Measurements from ENCODE around the gene HBB.

HBB gene

DNA sequence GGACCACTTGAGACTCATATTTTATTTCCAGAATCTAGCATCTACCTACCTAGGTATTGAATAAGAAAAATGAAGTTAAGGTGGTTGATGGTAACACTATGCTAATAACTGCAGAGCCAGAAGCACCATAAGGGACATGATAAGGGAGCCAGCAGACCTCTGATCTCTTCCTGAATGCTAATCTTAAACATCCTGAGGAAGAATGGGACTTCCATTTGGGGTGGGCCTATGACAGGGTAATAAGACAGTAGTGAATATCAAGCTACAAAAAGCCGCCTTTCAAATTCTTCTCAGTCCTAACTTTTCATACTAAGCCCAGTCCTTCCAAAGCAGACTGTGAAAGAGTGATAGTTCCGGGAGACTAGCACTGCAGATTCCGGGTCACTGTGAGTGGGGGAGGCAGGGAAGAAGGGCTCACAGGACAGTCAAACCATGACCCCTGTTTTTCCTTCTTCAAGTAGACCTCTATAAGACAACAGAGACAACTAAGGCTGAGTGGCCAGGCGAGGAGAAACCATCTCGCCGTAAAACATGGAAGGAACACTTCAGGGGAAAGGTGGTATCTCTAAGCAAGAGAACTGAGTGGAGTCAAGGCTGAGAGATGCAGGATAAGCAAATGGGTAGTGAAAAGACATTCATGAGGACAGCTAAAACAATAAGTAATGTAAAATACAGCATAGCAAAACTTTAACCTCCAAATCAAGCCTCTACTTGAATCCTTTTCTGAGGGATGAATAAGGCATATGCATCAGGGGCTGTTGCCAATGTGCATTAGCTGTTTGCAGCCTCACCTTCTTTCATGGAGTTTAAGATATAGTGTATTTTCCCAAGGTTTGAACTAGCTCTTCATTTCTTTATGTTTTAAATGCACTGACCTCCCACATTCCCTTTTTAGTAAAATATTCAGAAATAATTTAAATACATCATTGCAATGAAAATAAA, 2.1 kb downstream of the HBB start:
- DNase-seq: no peak

GRCh38 chr11:5223686-5224085, 3.2 kb downstream of the HBB start:
- DNase-seq: no peak

- DNase-seq: no peak
These were observed 3.7 kb downstream of the HBB start for GRCh38 chr11:5223146-5223545.

- no peak for DNase-seq
These were observed 16.4 kb downstream of the HBB start for GRCh38 chr11:5210376-5210885.

GRCh38 chr11:5204787-5205186, 22.1 kb downstream of the HBB start:
- DNase-seq: no peak

DNA sequence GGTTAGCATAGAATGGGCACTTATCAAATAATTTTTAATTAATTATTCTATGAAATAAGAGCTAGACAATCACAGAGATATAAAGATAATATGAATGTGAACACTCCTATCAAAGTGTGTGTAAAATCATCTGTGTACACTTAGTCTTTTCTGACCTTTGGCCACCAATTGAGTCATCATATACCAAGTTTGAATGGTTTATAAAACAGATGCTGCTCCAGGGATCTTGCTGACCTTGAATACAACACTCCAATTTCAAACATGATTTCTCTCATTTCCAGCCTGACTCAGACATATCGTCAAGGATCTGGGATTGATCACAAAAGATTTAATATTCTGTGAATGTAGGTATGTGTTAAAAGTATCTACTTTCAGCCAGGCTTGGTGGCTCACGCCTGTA, 23.5 kb downstream of the HBB start:
- no peak for DNase-seq

DNA sequence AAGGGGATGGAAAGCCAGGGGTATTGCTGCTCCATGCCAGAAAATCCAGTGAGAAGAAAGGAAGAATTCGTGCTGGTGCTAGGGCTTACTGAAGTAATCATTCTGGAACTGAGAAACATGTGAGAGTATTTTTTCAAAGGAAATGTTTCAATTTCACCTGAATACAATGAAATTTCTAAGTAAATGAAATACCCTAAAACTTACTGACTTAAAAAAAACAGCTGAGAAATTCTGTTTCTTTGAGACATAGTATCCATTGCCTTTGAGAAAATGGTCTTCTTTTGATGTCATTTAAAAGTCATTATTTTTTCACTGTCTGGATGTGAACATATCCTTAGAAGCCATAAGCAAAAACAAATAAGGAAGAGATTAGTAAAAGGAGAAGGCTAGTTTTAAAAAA, 26.3 kb downstream of the HBB start, which contains the start of gene OR51V1:
Gene OR51V1, minus strand, starts transcription at position 101 of the 400 bp plus-strand sequence. Its CDS starts 0 bp downstream, at position 101.
- no peak for DNase-seq

DNA sequence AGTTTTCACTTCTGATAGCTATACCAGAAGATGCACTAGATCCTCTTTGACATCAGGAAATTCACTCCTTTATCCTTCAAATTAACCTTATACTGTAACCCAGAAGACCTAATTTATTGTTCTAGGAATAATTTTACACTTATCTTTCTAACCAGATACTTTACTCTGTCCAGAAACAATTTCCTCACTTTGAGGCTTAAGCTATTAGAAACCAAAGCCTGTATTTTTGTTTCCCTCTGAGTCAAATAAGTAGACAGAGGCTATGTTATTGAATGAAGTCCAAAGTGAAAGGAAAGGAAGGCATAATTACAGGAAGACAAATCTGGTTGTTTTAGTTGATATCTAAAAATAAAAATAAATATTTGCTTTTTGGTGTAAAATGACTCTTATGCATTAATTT, 28.6 kb downstream of the HBB start:
- no peak for DNase-seq

DNA sequence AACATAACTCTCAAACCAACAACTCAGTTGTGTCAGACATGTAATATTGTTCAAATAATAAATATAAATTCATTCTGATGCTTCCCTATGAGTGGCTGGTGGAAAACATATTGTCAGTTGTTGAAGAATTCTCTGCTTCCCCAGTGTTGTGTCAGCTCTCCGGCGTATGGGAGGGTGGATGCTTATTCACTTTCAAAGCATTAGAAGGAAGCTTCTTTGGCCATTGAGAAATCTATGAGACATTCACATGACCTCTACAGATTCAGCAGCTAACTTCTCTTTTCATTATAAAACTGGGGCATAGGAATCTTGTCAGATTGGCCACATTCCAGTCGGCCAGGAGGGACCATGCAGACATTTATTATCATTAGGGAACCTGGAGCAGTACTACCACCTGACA, 29.3 kb downstream of the HBB start:
- no peak for DNase-seq

DNA sequence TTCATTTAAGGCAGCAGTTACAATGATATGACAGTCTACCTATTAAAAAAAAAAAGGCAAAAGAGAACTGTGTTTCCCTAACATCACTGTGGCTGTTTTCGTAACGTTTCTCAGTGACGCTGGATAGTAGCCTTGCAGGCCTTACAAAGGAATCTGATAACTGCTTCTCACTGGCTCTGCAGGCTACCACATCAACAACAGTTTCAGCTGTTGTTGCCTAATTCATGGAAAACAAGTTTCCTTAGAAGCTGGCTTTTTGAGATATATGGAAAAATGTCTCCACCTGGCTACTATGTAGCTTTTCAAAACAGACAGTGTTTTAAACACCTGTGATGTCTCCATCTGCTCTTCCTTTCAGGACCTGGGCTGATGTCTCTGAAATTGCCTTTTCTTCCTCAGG, 30.1 kb downstream of the HBB start:
- no peak for DNase-seq

- DNase-seq: no peak
These were observed 30.8 kb downstream of the HBB start for GRCh38 chr11:5196067-5196466.

GRCh38 chr11:5192738-5193137, 34.1 kb downstream of the HBB start:
- no peak for DNase-seq

GRCh38 chr11:5188201-5188600, 38.7 kb downstream of the HBB start:
- no peak for DNase-seq

GRCh38 chr11:5178046-5178837, 48.6 kb downstream of the HBB start:
- DNase-seq: no peak

All from activated effector memory CD4-positive, alpha-beta T cell treated with Interleukin-2 at 50 U/mL for 16 hours (primary cell).